ENCODE data around the gene DCUN1D3.
"Not testable (repeated sequence)": the region's sequence is repeated elsewhere in the genome, so short reads cannot be mapped to it uniquely, and the experiment has no call there.

DCUN1D3 gene

GRCh38 chr16:20866145-20866772, 33.9 kb downstream of the DCUN1D3 start:
- ATAC-seq (peak; percentile 49), DNase-seq (peak in 1 of 2 donors; percentile 22)
- Mint-ChIP-seq H3K9me3 (no peaks in the 10 kb centered on the region), H3K27me3 (no peaks in the 10 kb centered on the region), H3K4me1 (peaks cover 50% of the 10 kb centered on the region), H3K4me3 (peak overlapping the region in 1 of 2 donors; percentile 58), H3K27ac (peak overlapping the region; percentile 97)

- Mint-ChIP-seq H3K9me3 (no peaks in the 10 kb centered on the region), H3K27me3 (no peaks in the 10 kb centered on the region), H3K4me3 (no peak overlapping the region), H3K4me1 (peaks cover 44% of the 10 kb centered on the region), H3K27ac (peak overlapping the region; percentile 97)
- ATAC-seq (peak; percentile 90), DNase-seq (peak in 1 of 2 donors; percentile 23)
Measured at GRCh38 chr16:20865420-20866131, 34.6 kb downstream of the DCUN1D3 start.

GRCh38 chr16:20864376-20864775, 35.8 kb downstream of the DCUN1D3 start:
- not testable (repeated sequence) for DNase-seq, H3K27me3 Mint-ChIP-seq, H3K27ac Mint-ChIP-seq, H3K4me3 Mint-ChIP-seq, ATAC-seq, H3K9me3 Mint-ChIP-seq
- H3K4me1 Mint-ChIP-seq: peaks cover 34% of the 10 kb centered on the region

- DNase-seq (no peak), ATAC-seq (no peak)
- no peaks in the 10 kb centered on the region for H3K27me3 Mint-ChIP-seq
- peaks cover 20% of the 10 kb centered on the region for H3K4me1 Mint-ChIP-seq
- no peak overlapping the region for H3K4me3 Mint-ChIP-seq
- no peaks in the 10 kb centered on the region for H3K9me3 Mint-ChIP-seq
- peak overlapping the region in 1 of 2 donors; percentile 69 for H3K27ac Mint-ChIP-seq
Measured at GRCh38 chr16:20862162-20862960, 37.8 kb downstream of the DCUN1D3 start.

GRCh38 chr16:20860995-20861394, 39.2 kb downstream of the DCUN1D3 start:
- ATAC-seq, H3K4me1 Mint-ChIP-seq, DNase-seq, H3K27me3 Mint-ChIP-seq, H3K9me3 Mint-ChIP-seq, H3K4me3 Mint-ChIP-seq, H3K27ac Mint-ChIP-seq: not testable (repeated sequence)

GRCh38 chr16:20860361-20860760, 39.8 kb downstream of the DCUN1D3 start:
- H3K27me3 Mint-ChIP-seq: no peaks in the 10 kb centered on the region
- no peak overlapping the region for H3K4me3 Mint-ChIP-seq
- H3K27ac Mint-ChIP-seq: no peak overlapping the region
- no peaks in the 10 kb centered on the region for H3K9me3 Mint-ChIP-seq
- H3K4me1 Mint-ChIP-seq: peaks cover under 1% of the 10 kb centered on the region
- ATAC-seq: no peak
- no peak for DNase-seq

- no peaks in the 10 kb centered on the region for H3K27me3 Mint-ChIP-seq
- H3K4me1 Mint-ChIP-seq: no peaks in the 10 kb centered on the region
- H3K4me3 Mint-ChIP-seq: no peak overlapping the region
- H3K9me3 Mint-ChIP-seq: no peaks in the 10 kb centered on the region
- DNase-seq (no peak), ATAC-seq (no peak)
- H3K27ac Mint-ChIP-seq: no peak overlapping the region
Measured at GRCh38 chr16:20859699-20860098, 40.5 kb downstream of the DCUN1D3 start.

GRCh38 chr16:20859229-20859628, 40.9 kb downstream of the DCUN1D3 start:
- no peaks in the 10 kb centered on the region for H3K4me1 Mint-ChIP-seq
- no peak for ATAC-seq
- H3K4me3 Mint-ChIP-seq: no peak overlapping the region
- H3K27me3 Mint-ChIP-seq: no peaks in the 10 kb centered on the region
- no peak overlapping the region for H3K27ac Mint-ChIP-seq
- no peaks in the 10 kb centered on the region for H3K9me3 Mint-ChIP-seq
- no peak for DNase-seq

- Mint-ChIP-seq H3K4me3 (no peak overlapping the region), H3K27me3 (no peaks in the 10 kb centered on the region), H3K9me3 (no peaks in the 10 kb centered on the region), H3K4me1 (no peaks in the 10 kb centered on the region), H3K27ac (no peak overlapping the region)
- ATAC-seq (no peak), DNase-seq (no peak)
Measured at GRCh38 chr16:20857281-20857680, 42.9 kb downstream of the DCUN1D3 start.

- DNase-seq (no peak), ATAC-seq (no peak)
- Mint-ChIP-seq H3K9me3 (no peaks in the 10 kb centered on the region), H3K4me1 (peaks cover 5% of the 10 kb centered on the region), H3K27me3 (no peaks in the 10 kb centered on the region), H3K4me3 (no peak overlapping the region), H3K27ac (no peak overlapping the region)
Measured at GRCh38 chr16:20854963-20855362, 45.2 kb downstream of the DCUN1D3 start.

GRCh38 chr16:20853981-20854620, 46.1 kb downstream of the DCUN1D3 start:
- no peak for ATAC-seq
- Mint-ChIP-seq H3K4me1 (peaks cover 8% of the 10 kb centered on the region), H3K27ac (no peak overlapping the region), H3K4me3 (no peak overlapping the region), H3K9me3 (no peaks in the 10 kb centered on the region), H3K27me3 (no peaks in the 10 kb centered on the region)
- DNase-seq: no peak

- no peaks in the 10 kb centered on the region for H3K27me3 Mint-ChIP-seq
- H3K9me3 Mint-ChIP-seq: no peaks in the 10 kb centered on the region
- H3K27ac Mint-ChIP-seq: no peak overlapping the region
- ATAC-seq: no peak
- DNase-seq: no peak
- peaks cover 8% of the 10 kb centered on the region for H3K4me1 Mint-ChIP-seq
- no peak overlapping the region for H3K4me3 Mint-ChIP-seq
Measured at GRCh38 chr16:20853143-20853542, 47.0 kb downstream of the DCUN1D3 start.

- ATAC-seq (no peak), DNase-seq (no peak)
- Mint-ChIP-seq H3K27ac (no peak overlapping the region), H3K4me1 (peaks cover 8% of the 10 kb centered on the region), H3K9me3 (no peaks in the 10 kb centered on the region), H3K4me3 (no peak overlapping the region), H3K27me3 (no peaks in the 10 kb centered on the region)
Measured at GRCh38 chr16:20851601-20852000, 48.6 kb downstream of the DCUN1D3 start.

- H3K4me3 Mint-ChIP-seq: no peak overlapping the region
- H3K9me3 Mint-ChIP-seq: no peaks in the 10 kb centered on the region
- no peaks in the 10 kb centered on the region for H3K27me3 Mint-ChIP-seq
- DNase-seq: no peak
- no peak for ATAC-seq
- peaks cover 8% of the 10 kb centered on the region for H3K4me1 Mint-ChIP-seq
- H3K27ac Mint-ChIP-seq: no peak overlapping the region
Measured at GRCh38 chr16:20850981-20851380, 49.2 kb downstream of the DCUN1D3 start.

- H3K4me3 Mint-ChIP-seq: no peak overlapping the region
- H3K9me3 Mint-ChIP-seq: no peaks in the 10 kb centered on the region
- ATAC-seq (no peak), DNase-seq (peak; percentile 45 to 50)
- H3K4me1 Mint-ChIP-seq: peaks cover 15% of the 10 kb centered on the region
- peak overlapping the region in 1 of 2 donors; percentile 9 for H3K27ac Mint-ChIP-seq
- H3K27me3 Mint-ChIP-seq: no peaks in the 10 kb centered on the region
Measured at GRCh38 chr16:20849589-20850390, 50.4 kb downstream of the DCUN1D3 start.

Data from stimulated activated naive CD8-positive, alpha-beta T cell treated with anti-CD3 and anti-CD28 coated beads, Interleukin-15, amount 100 ng/mL, for 72 hours (primary cell).